Endodermal cell (in vitro differentiated cells): ENCODE results near the gene RASGRP3. TPM values are rescaled to one million over a fixed set of nuclear protein-coding genes. Genes with fewer than 3 reads are reported as not detected.

Experiments used
- DNase-seq: peaks from one replicate; pipeline ENCODE4 v3.0.0-alpha.2; 2017
- H3K27ac ChIP-seq: 2 replicates; pipeline ENCODE4 v1.5.1; 2013; ENCODE audit warnings: mild to moderate bottlenecking, low read depth, low read length, moderate library complexity
- H3K27me3 ChIP-seq: 2 replicates; pipeline ENCODE4 v1.6.1; 2013; ENCODE audit warnings: mild to moderate bottlenecking, low read length, moderate library complexity; ENCODE audit not compliant: insufficient read depth, control insufficient read depth, poor library complexity, severe bottlenecking
- H3K36me3 ChIP-seq: 2 replicates; pipeline ENCODE4 v1.7.0; 2013; ENCODE audit warnings: mild to moderate bottlenecking, low read length, moderate library complexity; ENCODE audit not compliant: control insufficient read depth, insufficient read depth
- H3K4me1 ChIP-seq: one replicate; pipeline ENCODE4 v1.7.0; 2013; ENCODE audit warnings: low read length; ENCODE audit not compliant: control insufficient read depth, insufficient read depth
- H3K4me3 ChIP-seq: 2 replicates; pipeline ENCODE4 v1.5.1; 2013; ENCODE audit warnings: mild to moderate bottlenecking, low read length, moderate library complexity
- H3K9ac ChIP-seq: 2 replicates; pipeline ENCODE4 v1.6.1; 2013; ENCODE audit warnings: mild to moderate bottlenecking, low read length, moderate library complexity; ENCODE audit not compliant: poor library complexity, severe bottlenecking; ENCODE audit errors: extremely low read depth
- H3K9me3 ChIP-seq: 2 replicates; pipeline ENCODE4 v1.6.1; 2013; ENCODE audit warnings: mild to moderate bottlenecking, low read length, moderate library complexity; ENCODE audit not compliant: control insufficient read depth
- H3K27ac Mint-ChIP-seq: 2 replicates; pipeline ENCODE4 v1.8.0; 2020; ENCODE audit warnings: mixed read lengths
- H3K27me3 Mint-ChIP-seq: 2 replicates; pipeline ENCODE4 v1.8.0; 2021; ENCODE audit warnings: mild to moderate bottlenecking, mixed read lengths; ENCODE audit not compliant: insufficient read depth
- H3K36me3 Mint-ChIP-seq: 2 replicates; pipeline ENCODE4 v1.8.0; 2020; ENCODE audit warnings: low read depth, mixed read lengths
- H3K4me1 Mint-ChIP-seq: 2 replicates; pipeline ENCODE4 v1.8.0; 2020; ENCODE audit warnings: mixed read lengths
- H3K4me3 Mint-ChIP-seq: 2 replicates; pipeline ENCODE4 v1.8.0; 2020; ENCODE audit warnings: mild to moderate bottlenecking, moderate library complexity, mixed read lengths
- H3K9me3 Mint-ChIP-seq: 2 replicates; pipeline ENCODE4 v1.8.0; 2020; ENCODE audit warnings: mild to moderate bottlenecking, mixed read lengths
- WGBS, 2 experiments: methylation state at CpG; one replicate each; pipeline versions ENCODE4 v1.1.5 to v1.1.7; 2013; ENCODE audit warnings: missing lambda C conversion rate in 2 of 2, mixed read lengths in 1 of 2; ENCODE audit not compliant: insufficient coverage in 1 of 2, insufficient read length in 1 of 2; 5-methylcytosine and 5-hydroxymethylcytosine counted together
- total RNA-seq, 2 donors: library from RNA; stranded (reverse); fragmentation: NEBNext Ultra II Directional in 1 of 2; extraction: Animal tissue kit (Norgen Biotek cat#: 25700) in 1 of 2; gene quantifications; 2 replicates in 1 of 2; 3 replicates in 1 of 2; pipeline ENCODE4 v1.2.1, GENCODE V29; 2021
- TF ChIP-seq, protein P1 (sequence below): fragments of 200-600 bp; sonication (generic); conservative IDR thresholded peaks from 2 replicates; pipeline ENCODE4 v1.5.0; 2021; ENCODE audit warnings: antibody characterized with exemption, mild to moderate bottlenecking

RASGRP3 gene
- total RNA-seq, 2 donors from 2014 or later: 0.29 TPM; not detected in 1

- WGBS, 2 experiments: 87 to 96% methylated on average over 3 to 4 of the region's 5 CpGs
- no peaks in the 10 kb centered on the region for H3K36me3 ChIP-seq
- H3K4me1 ChIP-seq: no peaks in the 10 kb centered on the region
- Mint-ChIP-seq H3K27ac (no peak overlapping the region), H3K36me3 (no peaks in the 10 kb centered on the region), H3K9me3 (no peaks in the 10 kb centered on the region), H3K4me3 (no peak overlapping the region), H3K4me1 (peaks cover 11% of the 10 kb centered on the region), H3K27me3 (peaks cover 8% of the 10 kb centered on the region)
- TF ChIP-seq, protein P1, sequence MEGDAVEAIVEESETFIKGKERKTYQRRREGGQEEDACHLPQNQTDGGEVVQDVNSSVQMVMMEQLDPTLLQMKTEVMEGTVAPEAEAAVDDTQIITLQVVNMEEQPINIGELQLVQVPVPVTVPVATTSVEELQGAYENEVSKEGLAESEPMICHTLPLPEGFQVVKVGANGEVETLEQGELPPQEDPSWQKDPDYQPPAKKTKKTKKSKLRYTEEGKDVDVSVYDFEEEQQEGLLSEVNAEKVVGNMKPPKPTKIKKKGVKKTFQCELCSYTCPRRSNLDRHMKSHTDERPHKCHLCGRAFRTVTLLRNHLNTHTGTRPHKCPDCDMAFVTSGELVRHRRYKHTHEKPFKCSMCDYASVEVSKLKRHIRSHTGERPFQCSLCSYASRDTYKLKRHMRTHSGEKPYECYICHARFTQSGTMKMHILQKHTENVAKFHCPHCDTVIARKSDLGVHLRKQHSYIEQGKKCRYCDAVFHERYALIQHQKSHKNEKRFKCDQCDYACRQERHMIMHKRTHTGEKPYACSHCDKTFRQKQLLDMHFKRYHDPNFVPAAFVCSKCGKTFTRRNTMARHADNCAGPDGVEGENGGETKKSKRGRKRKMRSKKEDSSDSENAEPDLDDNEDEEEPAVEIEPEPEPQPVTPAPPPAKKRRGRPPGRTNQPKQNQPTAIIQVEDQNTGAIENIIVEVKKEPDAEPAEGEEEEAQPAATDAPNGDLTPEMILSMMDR: no peak
- no peak for DNase-seq
- no peak overlapping the region for H3K9ac ChIP-seq
- H3K4me3 ChIP-seq: no peak overlapping the region
- H3K27ac ChIP-seq: no peak overlapping the region
- H3K27me3 ChIP-seq: no peaks in the 10 kb centered on the region
- no peaks in the 10 kb centered on the region for H3K9me3 ChIP-seq
These were observed 33.6 kb downstream of the RASGRP3 start for GRCh38 chr2:33509908-33510585.

DNA sequence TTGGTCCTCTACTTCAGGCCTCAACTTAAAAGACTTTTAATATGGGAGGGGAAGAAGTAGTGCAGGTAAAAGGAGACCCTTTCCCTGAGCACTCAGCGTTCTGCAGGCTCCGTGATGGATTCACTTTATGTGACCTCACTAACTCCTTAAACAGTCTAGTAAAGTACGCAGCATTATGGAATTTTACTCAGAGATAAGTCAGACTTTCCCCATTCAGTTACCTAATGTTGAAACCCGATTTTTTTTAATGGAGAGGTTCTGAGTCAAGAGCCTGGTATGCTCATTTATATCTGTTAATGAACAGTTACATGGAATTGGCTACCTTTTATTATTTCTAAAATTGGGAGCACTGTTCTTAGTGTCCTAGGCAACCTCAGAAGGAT lies 34.1 kb downstream of the RASGRP3 start:
- no peaks in the 10 kb centered on the region for H3K36me3 Mint-ChIP-seq
- no peaks in the 10 kb centered on the region for H3K4me1 ChIP-seq
- TF ChIP-seq, protein P1: no peak
- no peaks in the 10 kb centered on the region for H3K9me3 Mint-ChIP-seq
- no peak overlapping the region for H3K9ac ChIP-seq
- H3K9me3 ChIP-seq: no peaks in the 10 kb centered on the region
- 99 to 100% methylated on average over 1 to 4 of the region's 4 CpGs for WGBS, 2 experiments
- no peak overlapping the region for H3K4me3 Mint-ChIP-seq
- no peak overlapping the region for H3K27ac Mint-ChIP-seq
- no peak overlapping the region for H3K27ac ChIP-seq
- no peaks in the 10 kb centered on the region for H3K27me3 ChIP-seq
- H3K36me3 ChIP-seq: no peaks in the 10 kb centered on the region
- peaks cover 8% of the 10 kb centered on the region for H3K27me3 Mint-ChIP-seq
- no peak overlapping the region for H3K4me3 ChIP-seq
- H3K4me1 Mint-ChIP-seq: peaks cover 11% of the 10 kb centered on the region
- no peak for DNase-seq

DNA sequence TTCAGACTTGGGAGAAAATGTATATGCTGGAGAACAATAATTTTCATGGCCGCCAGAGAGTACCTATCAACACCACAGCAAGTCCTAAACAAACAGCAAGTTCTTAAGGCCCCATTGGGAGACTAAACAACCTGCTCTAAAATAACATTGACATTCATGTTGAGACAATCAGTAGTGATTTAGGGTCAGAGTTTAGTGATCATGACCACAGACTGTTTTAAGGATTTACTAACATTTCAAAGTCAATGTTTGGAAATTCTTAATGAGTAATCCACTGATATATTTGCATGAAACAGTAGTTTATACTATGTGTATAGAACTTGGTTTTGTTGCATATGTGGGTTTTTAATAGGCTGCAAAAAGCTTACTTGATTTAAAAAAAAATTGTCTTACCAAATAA lies 34.7 kb downstream of the RASGRP3 start:
- Mint-ChIP-seq H3K9me3 (no peaks in the 10 kb centered on the region), H3K36me3 (no peaks in the 10 kb centered on the region), H3K4me3 (no peak overlapping the region), H3K27me3 (peaks cover 8% of the 10 kb centered on the region), H3K4me1 (peaks cover 11% of the 10 kb centered on the region), H3K27ac (no peak overlapping the region)
- Histone ChIP-seq H3K9me3 (no peaks in the 10 kb centered on the region), H3K9ac (no peak overlapping the region), H3K27me3 (no peaks in the 10 kb centered on the region), H3K4me3 (no peak overlapping the region), H3K27ac (no peak overlapping the region), H3K36me3 (no peaks in the 10 kb centered on the region), H3K4me1 (no peaks in the 10 kb centered on the region)
- DNase-seq: no peak
- TF ChIP-seq, protein P1: no peak
- 83% methylated on average over 1 of the region's 1 CpG; no CpG with 5 or more reads in 1 of the 2 experiments for WGBS, 2 experiments
